Right atrium auricular region (tissue), 2 donors: ENCODE data around the gene MYZAP. TPM values are rescaled to one million over a fixed set of nuclear protein-coding genes. Genes with fewer than 3 reads are reported as not detected.

ENCODE experiments used
- DNase-seq: peaks from one replicate; pipeline ENCODE4 v3.0.0-alpha.2; 2019; ENCODE audit warnings: low spot score
- H3K27ac ChIP-seq, 2 donors: fragments of 200-600 bp; sonication (generic); 1 replicate in 1 of 2; 2 replicates in 1 of 2; pipeline ENCODE4 v1.5.1; 2016 to 2019
- H3K27me3 ChIP-seq, 2 donors: fragments of 200-600 bp; sonication (generic); one replicate each; pipeline versions ENCODE4 v1.5.1 to v1.6.0; 2017 to 2019
- H3K36me3 ChIP-seq: fragments of 200-600 bp; sonication (generic); one replicate; pipeline ENCODE4 v1.5.1; 2016
- H3K4me1 ChIP-seq, 2 donors: fragments of 200-600 bp; sonication (generic); one replicate each; pipeline versions ENCODE4 v1.5.1 to v1.6.0; 2017 to 2019
- H3K4me3 ChIP-seq, 2 donors: fragments of 200-600 bp; sonication (generic); 1 replicate in 1 of 2; 2 replicates in 1 of 2; pipeline ENCODE4 v1.5.1; 2017 to 2019; ENCODE audit warnings: mild to moderate bottlenecking in 1 of 2, moderate library complexity in 1 of 2
- H3K9me3 ChIP-seq, 2 donors: fragments of 200-600 bp; sonication (generic); one replicate each; pipeline ENCODE4 v1.5.1; 2019
- total RNA-seq, 2 donors: library from RNA; depleted of rRNA; stranded (reverse); fragments of >200 nt; gene quantifications; one replicate each; pipeline ENCODE4 v1.1.0, GENCODE V29; 2016
- TF ChIP-seq, protein P1 (sequence below), 2 donors: fragments of 200-600 bp; sonication (generic); IDR thresholded peaks; one replicate each; pipeline ENCODE4 v1.5.1; 2019; ENCODE audit warnings: antibody characterized with exemption in 2 of 2

MYZAP gene
- total RNA-seq, 2 donors from 2014 or later = 305 to 491 TPM

DNA sequence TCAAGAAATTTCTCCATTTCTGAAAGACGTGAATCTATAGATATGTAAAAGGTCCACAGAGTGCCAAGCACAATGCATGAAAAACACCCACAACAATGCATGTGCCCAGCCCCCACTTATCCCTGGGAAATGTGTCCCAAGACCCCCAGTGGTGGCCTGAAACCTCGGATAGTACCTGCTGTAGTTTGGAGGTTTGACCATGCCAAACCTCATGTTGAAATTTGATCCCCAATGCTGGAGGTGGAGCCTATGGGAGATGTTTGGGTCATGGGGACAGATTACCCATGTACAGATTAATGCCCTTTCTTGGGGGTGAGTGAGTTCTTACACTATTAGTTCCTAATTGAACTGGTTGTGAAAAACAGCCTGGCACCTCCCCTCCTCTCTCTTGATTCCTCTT lies 21.4 kb upstream of the MYZAP start:
- Histone ChIP-seq H3K4me3 (no peak overlapping the region), H3K36me3 (no peaks in the 10 kb centered on the region), H3K27ac (no peak overlapping the region), H3K27me3 (no peaks in the 10 kb centered on the region), H3K4me1 (peaks cover 0 to 11% of the 10 kb centered on the region in 2 donors), H3K9me3 (no peaks in the 10 kb centered on the region)
- TF ChIP-seq, protein P1, sequence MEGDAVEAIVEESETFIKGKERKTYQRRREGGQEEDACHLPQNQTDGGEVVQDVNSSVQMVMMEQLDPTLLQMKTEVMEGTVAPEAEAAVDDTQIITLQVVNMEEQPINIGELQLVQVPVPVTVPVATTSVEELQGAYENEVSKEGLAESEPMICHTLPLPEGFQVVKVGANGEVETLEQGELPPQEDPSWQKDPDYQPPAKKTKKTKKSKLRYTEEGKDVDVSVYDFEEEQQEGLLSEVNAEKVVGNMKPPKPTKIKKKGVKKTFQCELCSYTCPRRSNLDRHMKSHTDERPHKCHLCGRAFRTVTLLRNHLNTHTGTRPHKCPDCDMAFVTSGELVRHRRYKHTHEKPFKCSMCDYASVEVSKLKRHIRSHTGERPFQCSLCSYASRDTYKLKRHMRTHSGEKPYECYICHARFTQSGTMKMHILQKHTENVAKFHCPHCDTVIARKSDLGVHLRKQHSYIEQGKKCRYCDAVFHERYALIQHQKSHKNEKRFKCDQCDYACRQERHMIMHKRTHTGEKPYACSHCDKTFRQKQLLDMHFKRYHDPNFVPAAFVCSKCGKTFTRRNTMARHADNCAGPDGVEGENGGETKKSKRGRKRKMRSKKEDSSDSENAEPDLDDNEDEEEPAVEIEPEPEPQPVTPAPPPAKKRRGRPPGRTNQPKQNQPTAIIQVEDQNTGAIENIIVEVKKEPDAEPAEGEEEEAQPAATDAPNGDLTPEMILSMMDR (IDR thresholded peaks at IDR 0.05) = no peak
- no peak for DNase-seq

GRCh38 chr15:57570994-57571393 lies 20.7 kb upstream of the MYZAP start:
- Histone ChIP-seq H3K4me3 (no peak overlapping the region), H3K36me3 (no peaks in the 10 kb centered on the region), H3K27ac (no peak overlapping the region), H3K9me3 (no peaks in the 10 kb centered on the region), H3K27me3 (no peaks in the 10 kb centered on the region), H3K4me1 (peaks cover 0 to 6% of the 10 kb centered on the region in 2 donors)
- DNase-seq = no peak
- TF ChIP-seq, protein P1 (IDR thresholded peaks at IDR 0.05) = no peak

DNA sequence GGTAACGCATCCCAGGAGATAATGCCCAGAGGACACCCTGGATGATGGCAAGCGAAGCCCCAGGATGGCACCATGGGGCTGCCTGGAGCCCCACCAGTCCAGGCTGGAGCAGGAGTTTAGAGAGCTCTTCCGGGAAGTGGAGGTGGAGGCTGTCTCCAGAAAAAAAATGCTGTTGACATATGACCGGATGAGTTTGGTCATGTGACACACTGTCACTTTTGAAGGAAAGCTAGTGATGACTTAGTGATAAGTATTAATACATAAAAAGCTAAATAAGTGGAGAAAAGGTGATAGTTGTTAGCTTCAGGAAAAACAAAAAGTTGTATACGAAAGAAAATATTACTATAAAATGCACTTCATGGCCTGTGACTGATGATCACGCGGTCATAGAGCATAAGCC lies 20.0 kb upstream of the MYZAP start:
- Histone ChIP-seq H3K27ac (no peak overlapping the region), H3K9me3 (no peaks in the 10 kb centered on the region), H3K27me3 (no peaks in the 10 kb centered on the region), H3K4me3 (no peak overlapping the region), H3K36me3 (no peaks in the 10 kb centered on the region), H3K4me1 (peaks cover 0 to 6% of the 10 kb centered on the region in 2 donors)
- TF ChIP-seq, protein P1 (IDR thresholded peaks at IDR 0.05) = no peak
- no peak for DNase-seq

GRCh38 chr15:57572468-57572867 lies 19.2 kb upstream of the MYZAP start:
- no peak overlapping the region for H3K27ac ChIP-seq
- no peaks in the 10 kb centered on the region for H3K4me1 ChIP-seq
- no peak overlapping the region for H3K4me3 ChIP-seq
- DNase-seq = no peak
- H3K27me3 ChIP-seq = no peaks in the 10 kb centered on the region
- TF ChIP-seq, protein P1 (IDR thresholded peaks at IDR 0.05) = no peak
- no peaks in the 10 kb centered on the region for H3K36me3 ChIP-seq
- no peaks in the 10 kb centered on the region for H3K9me3 ChIP-seq

- Histone ChIP-seq H3K4me3 (no peak overlapping the region), H3K27me3 (no peaks in the 10 kb centered on the region), H3K4me1 (no peaks in the 10 kb centered on the region), H3K36me3 (no peaks in the 10 kb centered on the region), H3K27ac (no peak overlapping the region), H3K9me3 (no peaks in the 10 kb centered on the region)
- TF ChIP-seq, protein P1 (IDR thresholded peaks at IDR 0.05) = no peak
- no peak for DNase-seq
Observed at GRCh38 chr15:57573151-57573550, 18.6 kb upstream of the MYZAP start.

DNA sequence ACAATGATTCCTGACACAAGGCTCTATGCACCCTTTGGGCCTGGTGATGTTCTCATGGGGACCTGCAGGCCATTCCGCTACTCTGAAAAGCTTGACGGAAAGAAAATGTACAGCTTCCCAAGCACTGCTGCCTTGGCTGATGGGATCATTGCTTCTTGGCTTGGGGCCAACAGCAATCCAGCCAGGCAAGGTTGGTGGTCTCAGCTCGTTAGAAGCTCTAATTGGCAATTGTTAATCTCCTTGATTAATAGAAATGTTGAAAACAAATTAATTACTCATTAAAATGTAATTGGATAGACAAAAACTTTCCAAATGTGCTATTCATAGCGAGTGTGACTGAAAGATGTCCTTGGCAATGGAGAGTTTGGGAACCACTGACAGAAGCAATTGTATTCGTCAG lies 16.3 kb upstream of the MYZAP start:
- no peak overlapping the region for H3K4me3 ChIP-seq
- no peaks in the 10 kb centered on the region for H3K4me1 ChIP-seq
- TF ChIP-seq, protein P1 (IDR thresholded peaks at IDR 0.05) = no peak
- no peaks in the 10 kb centered on the region for H3K36me3 ChIP-seq
- DNase-seq = no peak
- no peak overlapping the region for H3K27ac ChIP-seq
- H3K9me3 ChIP-seq = no peaks in the 10 kb centered on the region
- no peaks in the 10 kb centered on the region for H3K27me3 ChIP-seq
